CD4-positive, alpha-beta T cell treated with Interferon gamma for 1 hour (primary cell): Measurements from ENCODE around the gene FHL3.
"Not testable (repeated sequence)": the region's sequence is repeated elsewhere in the genome, so short reads cannot be mapped to it uniquely, and the experiment has no call there.

Source experiments
- DNase-seq: peaks from one replicate; pipeline ENCODE4 v3.0.0-alpha.2; 2020

The FHL3 gene

DNA sequence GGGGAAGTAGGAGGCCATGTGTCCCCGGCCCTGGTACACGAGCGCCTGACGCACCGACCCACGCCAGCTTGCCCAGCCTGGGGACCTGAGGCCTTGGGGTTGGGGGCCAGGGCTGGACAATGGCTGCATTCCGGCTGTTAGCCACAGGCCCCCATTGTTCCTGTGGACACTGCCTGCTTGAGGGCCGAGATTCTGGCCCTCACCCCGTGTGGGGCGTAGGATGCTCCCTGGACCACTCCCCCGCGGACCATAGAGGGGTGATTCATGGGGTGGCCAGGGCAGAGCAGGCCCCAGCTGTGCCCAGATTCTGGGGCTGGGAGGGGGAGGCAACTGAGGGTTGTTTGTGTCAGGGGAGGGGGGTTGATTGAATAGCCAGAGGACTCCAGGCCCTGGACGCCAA lies 29.6 kb upstream of the FHL3 start:
- DNase-seq: no peak

DNA sequence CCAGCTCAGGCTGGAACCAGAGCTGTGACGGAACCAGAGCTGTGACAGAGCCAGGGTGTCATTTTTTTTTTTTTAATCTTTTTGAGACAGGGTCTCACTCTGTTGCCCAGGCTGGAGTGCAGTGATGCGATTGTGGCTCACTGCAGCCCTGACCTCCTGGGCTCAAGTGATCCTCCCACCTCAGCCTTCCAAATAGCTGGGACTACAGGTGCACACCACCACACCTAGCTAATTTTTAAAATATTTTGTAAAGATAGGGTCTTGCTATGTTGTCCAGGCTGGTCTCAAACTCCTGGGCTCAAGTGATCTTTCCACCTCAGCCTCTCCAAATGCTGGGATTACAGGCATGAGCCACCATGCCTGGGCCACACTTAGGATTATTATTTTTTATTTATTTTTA lies 27.7 kb upstream of the FHL3 start:
- DNase-seq: not testable (repeated sequence)

DNA sequence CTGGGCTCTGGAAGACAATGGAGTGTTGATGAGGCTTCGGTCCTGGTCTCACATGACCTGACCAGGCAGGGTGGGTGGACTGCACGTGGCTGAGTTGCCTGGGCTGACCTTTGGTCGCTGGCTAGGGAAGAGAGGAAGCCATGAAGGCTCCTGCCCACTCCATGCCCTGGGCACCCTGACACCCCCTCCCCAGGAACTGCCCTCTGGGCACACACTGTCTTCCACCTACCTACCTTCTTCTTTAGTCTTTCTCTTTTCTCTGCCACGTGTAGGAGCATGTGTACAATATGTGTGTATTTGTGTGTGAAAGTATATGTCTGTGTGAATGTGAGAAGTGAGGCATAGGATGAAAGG lies 26.2 kb upstream of the FHL3 start:
- DNase-seq: no peak

DNA sequence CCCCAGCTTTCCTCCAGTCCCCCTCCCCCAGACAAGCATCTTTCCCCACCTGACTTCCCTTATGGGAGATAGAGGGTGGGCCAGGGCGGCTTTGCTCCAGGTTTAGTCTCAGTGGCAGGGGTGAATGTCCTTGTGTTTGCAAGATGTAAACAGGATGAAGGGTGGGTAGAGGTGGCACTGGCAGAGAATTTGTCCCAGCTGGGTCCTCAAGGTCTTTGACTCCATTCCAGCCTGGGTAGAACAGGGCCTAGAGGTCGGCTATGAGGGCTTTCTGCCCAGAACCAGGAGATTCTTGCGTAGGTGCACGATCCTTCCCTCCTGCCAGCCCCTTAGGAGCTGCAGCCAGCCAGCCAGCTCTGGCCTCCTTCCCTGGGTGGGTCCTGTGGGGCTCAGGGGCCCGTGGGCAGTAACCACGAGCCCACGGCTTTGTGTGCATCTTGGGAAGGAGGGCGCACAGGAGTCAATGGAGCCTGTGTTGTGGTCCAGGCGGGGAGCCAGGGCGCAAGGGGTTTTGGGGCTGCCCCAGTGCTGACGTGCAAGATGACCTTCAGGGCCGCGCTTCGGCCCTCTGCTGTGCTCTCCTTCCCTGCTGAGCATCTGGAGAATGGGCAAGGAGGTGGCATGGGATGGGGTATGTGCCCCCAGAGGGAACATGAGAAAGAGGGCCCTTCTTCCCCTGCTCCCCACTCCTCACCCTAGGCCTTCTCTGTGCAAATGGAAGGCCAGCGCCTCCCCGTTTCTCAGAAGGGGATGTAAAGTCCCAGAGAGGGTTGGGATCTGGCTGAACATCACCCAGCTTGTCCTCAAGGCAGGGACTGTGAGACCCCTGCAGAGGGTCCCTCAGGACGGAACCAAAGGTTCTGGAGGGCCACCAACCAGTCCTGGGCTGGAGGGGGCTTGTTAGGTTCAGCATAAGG lies 25.5 kb upstream of the FHL3 start:
- no peak for DNase-seq

DNA sequence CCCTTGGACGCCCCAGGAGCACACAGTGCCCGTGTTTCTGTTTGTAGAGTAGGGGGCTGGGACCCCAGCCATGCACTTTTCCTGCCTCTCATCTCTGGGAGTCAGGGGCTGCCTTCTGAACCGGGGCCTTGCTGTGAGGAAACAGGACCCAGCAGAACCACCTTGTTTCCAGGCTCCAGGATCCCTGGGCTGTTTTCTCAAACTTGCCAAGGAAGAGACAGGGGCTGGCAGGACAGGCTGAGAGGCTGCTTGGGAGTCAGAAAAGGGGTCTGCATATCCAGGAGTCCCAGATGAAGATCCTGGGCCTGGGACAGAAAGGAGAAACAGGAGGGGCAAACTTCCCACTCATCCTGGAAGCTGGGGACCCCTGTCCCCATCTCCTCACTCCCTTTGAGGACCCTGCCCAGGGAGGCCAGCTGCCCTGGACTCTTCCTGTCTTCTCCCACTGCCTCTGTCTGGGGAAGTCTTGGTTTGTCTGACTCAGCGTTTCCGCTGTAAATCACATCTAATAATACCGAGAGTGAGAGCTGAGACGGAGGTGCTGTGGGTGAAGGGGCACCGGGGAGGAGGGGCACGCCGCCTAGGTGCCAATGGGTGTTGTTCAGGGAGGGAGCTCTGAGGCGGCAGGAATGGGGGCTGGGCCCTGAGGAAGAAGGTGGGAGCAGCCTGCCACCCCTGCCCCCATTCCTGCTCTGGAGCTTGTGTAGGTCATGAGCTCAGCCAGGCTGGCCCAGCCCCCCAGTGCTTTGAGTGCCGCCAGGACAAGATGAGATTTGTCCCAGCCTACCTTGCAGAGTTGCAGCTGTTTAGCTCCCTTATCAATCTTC lies 24.6 kb upstream of the FHL3 start:
- peak; percentile 26 for DNase-seq

DNA sequence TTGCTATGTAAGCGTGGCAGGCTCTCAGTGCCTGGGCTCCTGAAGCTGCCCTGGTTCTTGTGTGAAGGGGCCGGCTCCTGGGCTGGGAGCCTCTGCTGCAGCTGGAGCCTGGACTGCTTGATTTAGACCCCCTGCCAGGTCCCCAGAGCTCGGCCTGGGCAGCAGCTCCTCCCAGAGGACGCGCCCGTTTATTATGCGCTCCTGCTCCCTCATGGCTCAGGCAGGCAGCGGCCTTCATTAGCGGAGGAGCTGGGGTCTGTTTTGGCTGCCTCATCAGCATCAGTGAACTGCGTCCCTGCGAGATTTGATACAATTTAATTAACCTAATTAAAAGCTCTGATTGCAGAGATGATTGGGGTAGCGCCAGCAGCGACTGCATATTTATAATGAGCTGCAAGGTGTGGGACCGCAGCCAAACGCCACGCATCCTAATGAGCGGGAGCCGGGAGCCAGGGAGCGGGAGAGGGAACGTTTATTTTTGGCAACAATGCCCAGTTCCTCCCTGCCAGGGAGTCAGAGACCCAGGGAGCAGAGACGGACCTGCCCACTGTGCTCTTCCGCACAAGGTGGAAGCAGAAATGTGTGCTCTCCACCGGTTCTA lies 23.9 kb upstream of the FHL3 start:
- DNase-seq: no peak

DNA sequence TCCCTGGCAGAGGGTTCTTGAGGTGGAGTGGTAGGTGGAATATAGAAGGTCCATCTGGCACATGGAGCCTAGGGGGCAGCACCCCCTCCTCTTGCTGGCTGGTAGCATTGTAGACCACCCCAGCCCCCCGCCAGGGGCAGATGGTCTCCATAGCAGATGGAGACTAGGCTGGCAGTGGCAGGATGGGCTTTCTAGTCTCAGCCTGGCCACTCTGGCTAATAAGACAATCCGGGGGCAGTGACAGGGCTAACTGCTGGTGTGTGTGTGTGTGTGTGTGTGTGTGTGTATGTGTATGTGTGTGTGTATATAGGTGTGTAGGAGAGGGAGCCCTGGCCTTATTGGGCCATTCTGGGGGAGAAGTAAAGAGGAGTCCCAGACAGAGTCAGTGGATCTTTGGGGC lies 23.4 kb upstream of the FHL3 start:
- DNase-seq: no peak

DNA sequence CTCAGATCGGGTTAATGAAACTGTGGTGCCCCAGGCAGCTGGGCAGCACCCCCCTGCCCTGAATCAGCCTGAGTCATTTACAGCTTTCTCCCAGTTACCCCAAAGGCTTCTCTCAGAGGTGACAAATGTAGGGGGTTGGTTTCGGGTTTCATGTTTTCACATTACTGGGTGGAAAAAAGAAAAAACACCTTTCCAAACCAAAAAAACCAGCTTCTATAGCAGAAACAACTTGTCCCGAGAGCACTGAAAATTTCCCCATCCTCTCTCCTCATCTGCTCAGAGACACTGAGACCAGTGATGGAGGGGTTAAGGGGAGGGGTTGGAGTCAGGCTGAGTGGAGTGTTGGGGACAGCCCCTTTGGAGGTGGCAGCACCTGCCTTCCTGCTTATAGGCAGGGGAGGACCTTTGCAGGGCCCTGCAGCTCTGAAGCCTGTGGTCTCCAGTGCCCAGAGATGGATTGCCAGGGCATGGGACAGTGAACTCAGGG lies 22.8 kb upstream of the FHL3 start:
- DNase-seq: no peak

DNA sequence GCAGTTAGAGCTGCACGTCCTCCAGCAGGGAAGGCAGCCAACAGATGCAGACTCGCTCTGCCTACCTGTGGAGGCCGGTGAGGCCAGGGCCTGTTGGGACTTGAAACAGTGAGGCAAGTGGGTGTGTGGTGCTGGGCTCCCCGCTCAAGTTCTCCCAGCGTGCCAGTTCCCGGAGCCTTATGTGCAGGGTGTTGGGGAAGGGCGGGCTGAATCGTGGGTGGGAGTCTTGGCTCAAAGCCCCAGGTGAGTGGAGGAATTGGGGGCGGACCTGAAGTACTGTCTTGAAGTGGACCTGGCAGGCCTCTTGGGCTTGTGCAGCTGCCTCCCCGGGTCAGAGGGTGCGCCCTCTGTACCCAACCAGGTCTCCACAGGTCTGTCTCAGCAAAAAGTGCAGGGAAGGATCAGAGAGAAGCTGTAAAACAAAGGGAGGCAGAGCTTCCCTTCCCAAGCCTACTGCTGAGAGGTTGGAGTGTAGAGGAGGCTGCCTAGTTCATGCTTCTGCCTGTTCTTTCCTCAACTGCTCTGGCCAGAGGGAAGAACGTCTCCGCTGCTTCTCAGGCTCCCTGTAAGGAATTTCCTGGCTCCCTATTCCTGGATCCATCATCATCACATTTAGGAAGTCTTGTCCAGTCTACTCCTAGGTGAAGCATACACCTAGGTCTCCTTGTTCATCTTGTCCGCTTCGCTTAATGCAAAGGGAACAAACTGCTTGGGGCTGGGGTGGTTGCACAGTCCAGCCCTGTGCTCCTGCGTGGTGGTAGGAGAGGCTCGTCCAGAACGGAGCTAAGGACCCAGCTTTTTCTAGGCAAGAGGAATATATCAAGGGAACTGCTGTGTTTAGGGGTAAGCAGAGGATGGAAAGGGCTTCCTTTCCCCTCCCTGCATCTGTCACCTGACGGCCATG lies 22.1 kb upstream of the FHL3 start:
- DNase-seq: no peak

DNA sequence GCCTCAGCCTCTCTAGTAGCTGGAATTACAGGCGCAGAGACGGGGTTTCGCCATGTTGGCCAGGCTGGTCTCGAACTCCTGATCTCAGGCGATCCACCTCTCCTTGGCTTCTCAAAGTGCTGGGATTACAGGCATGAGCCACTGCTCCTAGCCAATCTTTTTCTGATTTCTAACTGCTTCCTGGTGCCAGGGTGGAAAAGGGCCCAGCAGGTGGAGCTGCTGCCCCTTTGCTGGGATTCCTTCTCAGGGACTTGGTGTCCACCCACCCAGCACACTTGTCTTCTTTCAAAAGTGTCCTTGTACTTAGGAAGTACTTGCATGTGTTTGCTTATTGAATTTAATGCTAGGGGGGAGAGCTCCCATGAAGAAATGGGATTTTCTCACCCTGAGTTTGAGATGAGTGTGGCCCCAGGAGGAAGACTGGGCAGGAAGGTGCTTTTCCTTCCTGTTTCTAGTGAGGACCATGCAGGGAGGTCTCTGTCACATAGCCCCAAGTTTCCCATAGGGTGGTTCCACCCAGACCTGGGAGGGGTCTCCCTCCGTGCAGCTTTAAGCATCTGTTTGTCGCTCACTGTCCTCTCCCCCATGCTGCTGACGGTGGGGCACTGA lies 21.4 kb upstream of the FHL3 start:
- no peak for DNase-seq

DNA sequence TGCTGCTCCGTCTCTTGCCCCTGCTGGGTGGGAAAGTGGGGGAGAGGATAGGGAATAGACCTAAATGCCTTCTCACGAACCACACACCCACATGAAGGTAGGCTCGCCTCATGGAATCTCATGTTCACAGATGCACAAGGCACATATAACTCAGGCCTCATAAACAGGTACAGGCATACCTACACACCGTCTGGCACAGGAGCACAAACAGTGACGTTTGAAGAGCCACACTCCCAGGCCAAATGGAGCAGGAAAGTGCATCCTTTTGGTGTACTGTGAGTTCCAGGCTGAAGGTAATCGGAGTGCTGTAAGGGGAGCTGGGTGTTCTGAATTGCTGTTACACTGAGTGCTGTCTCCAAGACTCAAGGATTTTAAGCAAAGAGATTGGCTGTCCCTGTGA lies 20.4 kb upstream of the FHL3 start:
- no peak for DNase-seq

DNA sequence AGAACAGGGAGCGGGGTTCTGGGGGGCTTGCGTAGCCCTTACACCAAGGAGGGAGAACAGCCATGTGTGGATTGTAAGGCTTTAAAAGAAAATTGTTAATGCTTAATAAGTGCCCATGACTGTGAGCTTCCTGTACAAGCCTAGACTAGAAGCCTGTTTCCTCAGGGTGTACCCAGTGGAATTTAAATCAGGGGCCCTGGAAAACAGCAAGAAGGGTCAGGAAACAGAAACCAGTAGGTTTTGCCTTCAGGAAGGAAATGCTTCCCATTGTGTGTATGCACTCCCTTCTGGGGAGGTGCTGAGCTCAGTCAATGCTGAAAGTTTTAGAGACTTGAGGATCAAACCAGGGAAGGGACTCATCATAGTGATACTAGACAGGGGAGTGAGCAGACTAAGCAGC lies 19.9 kb upstream of the FHL3 start:
- DNase-seq: no peak

DNA sequence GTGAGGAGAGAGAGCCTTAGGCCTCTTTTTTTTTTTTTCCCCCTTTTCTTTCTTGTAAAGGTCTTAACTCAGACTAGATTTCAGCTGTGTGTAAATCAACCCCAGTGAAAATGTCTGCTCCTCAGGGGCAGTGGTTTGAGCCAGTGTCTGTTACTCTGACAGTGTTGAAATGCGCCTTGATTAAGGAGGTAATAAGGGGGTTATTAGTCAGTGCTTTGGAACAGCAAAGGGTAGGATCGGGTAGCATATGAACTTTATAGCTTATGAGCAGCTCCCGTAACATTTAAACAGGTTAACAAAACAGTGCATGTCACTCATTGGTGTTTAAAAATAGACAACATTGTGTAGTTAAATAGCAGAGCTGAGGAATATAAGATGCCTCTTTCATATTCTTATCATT lies 17.5 kb upstream of the FHL3 start:
- DNase-seq: no peak

DNA sequence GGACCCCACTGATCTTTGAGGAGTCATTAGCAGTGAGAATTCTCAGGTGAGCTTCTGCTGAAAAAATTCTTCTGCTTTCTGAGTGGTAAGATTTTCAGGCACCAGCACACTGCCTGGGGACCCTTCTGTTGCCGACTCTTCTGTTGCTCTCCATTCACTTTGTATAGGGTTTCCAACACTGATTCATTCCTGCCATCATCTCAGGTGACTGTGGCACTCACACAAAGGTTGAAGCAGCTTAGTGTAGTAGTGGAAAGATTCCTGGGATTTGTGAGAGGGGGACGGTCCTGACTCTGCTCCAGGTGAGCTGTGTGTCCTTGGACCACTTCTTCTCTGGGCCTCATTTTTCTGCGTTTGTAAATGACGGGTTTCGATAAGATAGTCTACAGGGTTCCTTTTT lies 16.7 kb upstream of the FHL3 start:
- DNase-seq: no peak

DNA sequence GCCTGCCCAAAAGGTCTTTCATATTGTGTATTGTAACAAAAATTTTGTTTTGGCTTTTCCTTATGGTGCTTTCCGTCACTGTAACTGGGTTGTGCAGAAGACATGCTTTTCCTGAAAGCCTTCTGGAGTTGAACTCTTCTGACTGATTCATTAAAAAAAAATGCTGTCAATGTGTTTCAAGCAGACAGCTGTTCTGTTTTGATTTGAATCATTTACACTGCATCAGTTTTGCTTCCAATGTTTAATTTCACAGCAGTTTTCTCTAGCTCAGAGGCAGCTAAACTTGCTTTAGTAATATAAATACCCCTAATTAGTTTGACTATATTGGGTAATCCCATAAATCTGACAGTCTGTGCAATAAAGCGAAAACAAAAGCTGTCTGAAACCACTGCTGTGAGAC lies 15.1 kb upstream of the FHL3 start:
- no peak for DNase-seq

DNA sequence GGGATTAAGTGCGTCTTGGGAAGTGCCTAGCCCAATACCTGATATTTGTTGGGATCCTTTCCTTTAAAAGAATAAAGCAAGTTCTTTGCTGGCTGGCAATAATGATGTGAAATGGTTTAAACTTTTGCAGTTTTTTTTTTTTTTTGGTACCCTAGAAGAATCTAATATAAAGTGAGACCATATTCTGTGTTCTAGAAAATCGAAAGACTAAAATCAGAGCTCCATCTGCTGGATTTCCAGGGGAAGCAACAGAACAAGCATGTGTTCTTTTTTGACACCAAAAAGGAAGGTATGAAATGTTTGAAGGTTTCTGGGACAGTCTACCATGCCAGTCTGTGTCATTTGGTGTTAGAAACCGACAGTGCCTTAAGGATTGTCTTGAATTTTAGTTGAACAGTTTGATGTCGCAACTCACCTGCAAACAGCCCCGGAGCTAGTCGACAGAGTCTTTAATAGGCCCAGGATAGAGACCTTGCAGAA lies 13.6 kb upstream of the FHL3 start:
- no peak for DNase-seq

DNA sequence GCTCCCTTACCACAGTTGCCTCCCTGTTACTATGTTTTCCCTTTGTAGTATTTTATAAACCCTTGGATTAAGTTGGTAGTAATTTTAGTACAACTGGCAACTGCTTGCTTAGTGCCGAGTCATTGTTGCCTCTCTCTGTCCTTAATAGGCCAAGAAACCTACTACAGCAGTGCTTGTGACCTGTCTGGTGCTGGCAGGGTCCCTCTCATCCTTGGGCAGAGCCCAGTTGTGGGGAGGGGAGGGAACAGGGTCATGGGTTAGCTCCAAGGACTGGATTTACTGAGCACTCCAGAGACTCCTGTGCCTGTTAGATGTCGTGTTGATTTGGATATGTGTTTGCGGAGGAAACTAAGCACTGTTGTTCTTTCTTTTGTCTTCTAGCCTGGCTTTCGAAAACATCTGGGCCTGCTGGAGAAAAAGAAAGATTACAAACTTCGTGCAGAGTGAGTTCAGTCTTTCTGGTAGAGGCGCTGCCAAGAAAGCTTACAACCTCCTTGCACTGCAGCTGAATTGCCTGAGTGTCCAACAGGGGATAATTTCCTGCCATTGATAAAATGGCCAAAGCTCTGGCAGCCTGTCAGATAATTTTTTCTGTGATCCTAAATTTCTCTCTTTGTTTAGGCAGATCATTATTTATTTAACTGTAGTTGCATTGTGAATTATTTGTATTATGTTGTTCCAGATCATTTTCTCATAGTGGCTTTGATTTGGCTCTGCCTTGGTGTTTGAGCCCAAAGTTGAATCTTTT lies 10.8 kb upstream of the FHL3 start:
- DNase-seq: no peak

DNA sequence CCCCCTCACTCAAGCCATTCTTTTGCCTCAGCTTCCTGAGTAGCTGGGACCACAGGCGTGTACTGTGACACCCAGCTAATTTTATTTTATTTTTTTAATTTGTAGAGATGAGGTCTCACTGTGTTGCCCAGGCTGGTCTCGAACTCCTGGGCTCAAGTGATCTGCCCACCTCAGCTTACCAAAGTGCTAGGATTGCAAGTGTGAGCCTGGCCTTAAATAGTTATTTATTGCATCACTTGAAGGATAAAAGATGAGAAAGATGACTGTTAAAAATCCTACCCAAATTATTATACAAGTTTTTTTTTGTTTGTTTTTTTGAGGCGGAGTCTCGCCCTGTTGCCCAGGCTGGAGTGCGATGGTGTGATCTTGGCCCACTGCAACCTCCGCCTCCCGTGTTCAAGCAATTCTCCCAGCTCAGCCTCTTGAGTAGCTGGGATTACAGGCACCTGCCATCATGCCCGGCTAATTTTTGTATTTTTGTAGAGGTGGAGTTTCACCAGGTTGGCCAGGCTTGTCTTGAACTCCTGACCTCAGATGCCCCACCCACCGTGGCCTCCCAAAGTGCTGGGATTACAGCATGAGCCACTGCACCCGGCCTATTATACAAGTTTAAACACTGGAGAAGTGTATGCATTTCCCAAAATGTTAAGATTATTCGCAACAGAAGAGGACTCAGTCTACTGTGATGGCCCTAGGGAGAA lies 9.6 kb upstream of the FHL3 start:
- DNase-seq: no peak

DNA sequence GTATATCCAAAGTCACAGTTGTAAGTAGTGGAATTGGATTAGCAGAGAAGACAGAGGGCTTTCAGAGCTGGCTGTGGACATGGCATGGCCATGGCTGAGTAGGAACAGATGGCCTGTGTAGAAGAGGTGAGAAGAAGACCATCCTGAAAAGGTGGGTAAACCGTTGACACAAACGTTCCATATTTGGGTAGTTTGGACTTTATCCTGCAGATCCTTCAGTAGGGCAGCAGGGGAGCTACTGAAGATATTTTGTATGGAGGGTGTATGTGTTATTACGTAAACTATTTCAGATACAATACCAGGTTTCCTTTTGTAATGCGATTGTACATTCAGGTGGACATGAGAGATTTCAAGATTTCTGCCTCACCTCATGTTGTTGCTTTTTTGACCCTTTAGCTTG lies 8.9 kb upstream of the FHL3 start:
- no peak for DNase-seq

DNA sequence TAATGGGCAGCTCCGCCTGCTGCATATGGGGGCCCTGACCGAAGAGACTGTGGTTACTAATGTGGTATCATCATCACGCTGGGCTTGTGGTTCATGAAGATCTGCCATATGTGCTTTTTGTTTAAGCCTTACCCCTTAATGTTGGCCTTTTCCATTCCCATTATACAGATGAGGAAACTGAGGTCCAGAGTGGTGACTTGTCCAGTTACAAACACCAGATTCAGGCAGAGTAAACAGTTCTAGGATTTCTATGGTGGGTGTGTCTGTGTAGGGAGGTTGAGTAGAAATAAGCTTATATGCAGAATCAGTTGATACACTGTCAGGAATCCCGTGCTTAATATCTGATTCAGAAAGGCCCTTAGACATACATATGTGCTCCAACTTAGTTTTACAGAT lies 7.9 kb upstream of the FHL3 start:
- DNase-seq: no peak
